Osteoblast (primary cell): ENCODE data around the gene MXD3. TPM values are rescaled to one million over a fixed set of nuclear protein-coding genes. Genes with fewer than 3 reads are reported as not detected.

Experiments used
- DNase-seq: peaks from one replicate; pipeline ENCODE4 v3.0.0; 2011; ENCODE audit warnings: low spot score, mixed read lengths; ENCODE audit not compliant: insufficient read length; ENCODE audit errors: missing footprints
- H2AFZ ChIP-seq: 2 replicates; pipeline ENCODE4 v1.6.0; 2011; ENCODE audit warnings: mild to moderate bottlenecking, low read length
- H3K27ac ChIP-seq: 2 replicates; pipeline ENCODE4 v1.5.1; 2011; ENCODE audit warnings: mild to moderate bottlenecking, low read depth, low read length, moderate library complexity
- H3K27me3 ChIP-seq: 2 replicates; pipeline ENCODE4 v1.6.0; 2012; ENCODE audit warnings: mild to moderate bottlenecking, control low read depth, inconsistent platforms, low read length, moderate library complexity; ENCODE audit not compliant: insufficient read depth
- H3K36me3 ChIP-seq: 2 replicates; pipeline ENCODE4 v1.5.1; 2011; ENCODE audit warnings: mild to moderate bottlenecking, low read length, control low read depth, moderate library complexity; ENCODE audit not compliant: insufficient read depth
- H3K4me1 ChIP-seq: 2 replicates; pipeline ENCODE4 v1.5.1; 2011; ENCODE audit warnings: mild to moderate bottlenecking, low read length, control low read depth, moderate library complexity; ENCODE audit not compliant: insufficient read depth
- H3K4me2 ChIP-seq: 2 replicates; pipeline ENCODE4 v1.6.0; 2011; ENCODE audit warnings: mild to moderate bottlenecking, low read length; ENCODE audit not compliant: insufficient read depth
- H3K4me3 ChIP-seq: fragments of 200-600 bp; sonication (generic); 3 replicates; pipeline ENCODE4 v1.5.1; 2012; ENCODE audit warnings: mild to moderate bottlenecking, low read length, inconsistent platforms; ENCODE audit not compliant: insufficient read depth
- H3K79me2 ChIP-seq: 2 replicates; pipeline ENCODE4 v1.6.0; 2012; ENCODE audit warnings: mild to moderate bottlenecking, low read length, control low read depth, inconsistent platforms; ENCODE audit not compliant: insufficient read depth
- H3K9me3 ChIP-seq: 2 replicates; pipeline ENCODE4 v1.5.1; 2011; ENCODE audit warnings: low read depth, low read length, control low read depth
- H4K20me1 ChIP-seq: 2 replicates; pipeline ENCODE4 v1.6.0; 2012; ENCODE audit warnings: mild to moderate bottlenecking, low read length, control low read depth; ENCODE audit not compliant: insufficient read depth
- CTCF ChIP-seq: IDR thresholded peaks from 2 replicates; pipeline ENCODE4 v1.5.1; 2011; ENCODE audit warnings: mild to moderate bottlenecking, low read depth, low read length, moderate library complexity; ENCODE audit errors: extremely low read depth
- total RNA-seq: library from RNA; depleted of rRNA; stranded (reverse); fragments of >200 nt; gene quantifications from 2 replicates; pipeline ENCODE4 v1.2.3, GENCODE V29; 2012

MXD3 gene
- total RNA-seq, 1 donor: 3.3 TPM

GRCh38 chr5:177270653-177271052 is 41.0 kb downstream of the MXD3 start:
- peaks cover 16% of the 10 kb centered on the region for H3K79me2 ChIP-seq
- peaks cover 8% of the 10 kb centered on the region for H3K4me1 ChIP-seq
- H3K4me2 ChIP-seq: no peak overlapping the region
- H3K27me3 ChIP-seq: no peaks in the 10 kb centered on the region
- H3K4me3 ChIP-seq: no peak overlapping the region
- peaks cover 4% of the 10 kb centered on the region for H4K20me1 ChIP-seq
- H3K36me3 ChIP-seq: peaks cover 72% of the 10 kb centered on the region
- no peak for TF ChIP-seq CTCF
- H3K9me3 ChIP-seq: no peaks in the 10 kb centered on the region
- no peak overlapping the region for H2AFZ ChIP-seq
- no peak overlapping the region for H3K27ac ChIP-seq
- DNase-seq: peak; percentile 14

GRCh38 chr5:177269976-177270375 is 41.7 kb downstream of the MXD3 start:
- Histone ChIP-seq H3K9me3 (no peaks in the 10 kb centered on the region), H3K4me1 (peaks cover 8% of the 10 kb centered on the region), H2AFZ (no peak overlapping the region), H3K36me3 (peaks cover 74% of the 10 kb centered on the region), H4K20me1 (peaks cover 4% of the 10 kb centered on the region), H3K27ac (no peak overlapping the region), H3K4me3 (no peak overlapping the region), H3K79me2 (peaks cover 16% of the 10 kb centered on the region), H3K4me2 (no peak overlapping the region), H3K27me3 (no peaks in the 10 kb centered on the region)
- DNase-seq: no peak
- no peak for TF ChIP-seq CTCF

GRCh38 chr5:177269232-177269895 is 42.3 kb downstream of the MXD3 start:
- H2AFZ ChIP-seq: no peak overlapping the region
- H4K20me1 ChIP-seq: peaks cover 4% of the 10 kb centered on the region
- peaks cover 16% of the 10 kb centered on the region for H3K79me2 ChIP-seq
- peaks cover 69% of the 10 kb centered on the region for H3K36me3 ChIP-seq
- no peak overlapping the region for H3K27ac ChIP-seq
- no peak for DNase-seq
- H3K9me3 ChIP-seq: no peaks in the 10 kb centered on the region
- TF ChIP-seq CTCF: no peak
- no peak overlapping the region for H3K4me2 ChIP-seq
- H3K4me3 ChIP-seq: no peak overlapping the region
- peaks cover 8% of the 10 kb centered on the region for H3K4me1 ChIP-seq
- no peaks in the 10 kb centered on the region for H3K27me3 ChIP-seq

GRCh38 chr5:177265395-177265794 is 46.3 kb downstream of the MXD3 start:
- peaks cover 68% of the 10 kb centered on the region for H3K36me3 ChIP-seq
- no peak for TF ChIP-seq CTCF

More at GRCh38 chr5:177265395-177265794, 46.3 kb downstream of the MXD3 start:
- DNase-seq: no peak
- Histone ChIP-seq H3K27ac (no peak overlapping the region), H3K27me3 (no peaks in the 10 kb centered on the region), H2AFZ (no peak overlapping the region), H3K4me3 (no peak overlapping the region), H3K79me2 (peaks cover 6% of the 10 kb centered on the region), H3K4me1 (peaks cover 3% of the 10 kb centered on the region), H4K20me1 (no peaks in the 10 kb centered on the region), H3K9me3 (no peaks in the 10 kb centered on the region), H3K4me2 (no peak overlapping the region)
